Naive B cell (primary cell): ENCODE data around the gene IQSEC2. TPM values are rescaled to one million over a fixed set of nuclear protein-coding genes. Genes with fewer than 3 reads are reported as not detected.
A peak's percentile ranks its signal among the peaks of the same experiment; 100 is the strongest.

Experiments
- ATAC-seq, 2 donors: fragments of 150-1000 bp; cut with Tn5 transposase; 2 replicates each; pipeline ENCODE4 v1.10.0; 2021; ENCODE audit warnings: low read depth in 2 of 2, mild to moderate bottlenecking in 2 of 2, moderate library complexity in 2 of 2
- DNase-seq: peaks from one replicate; pipeline ENCODE4 v3.0.0; 2022
- H3K27ac Mint-ChIP-seq, 6 donors: one replicate each; pipeline ENCODE4 v1.8.0; 2020 to 2022; ENCODE audit warnings: mild to moderate bottlenecking in 6 of 6, mixed read lengths in 6 of 6, moderate library complexity in 5 of 6, inconsistent platforms in 2 of 6
- H3K27me3 Mint-ChIP-seq, 3 donors: one replicate each; pipeline ENCODE4 v1.8.0; 2021 to 2022; ENCODE audit warnings: mixed read lengths in 3 of 3, mild to moderate bottlenecking in 1 of 3
- H3K36me3 Mint-ChIP-seq, 2 donors: one replicate each; pipeline ENCODE4 v1.8.0; 2020 to 2022; ENCODE audit warnings: mixed read lengths in 2 of 2, inconsistent platforms in 1 of 2, mild to moderate bottlenecking in 1 of 2
- H3K4me1 Mint-ChIP-seq, 3 donors: one replicate each; pipeline ENCODE4 v1.8.0; 2020 to 2022; ENCODE audit warnings: mixed read lengths in 3 of 3, inconsistent platforms in 1 of 3, mild to moderate bottlenecking in 1 of 3, moderate library complexity in 1 of 3
- H3K4me3 Mint-ChIP-seq, 8 donors: one replicate each; pipeline ENCODE4 v1.8.0; 2020 to 2022; ENCODE audit warnings: mild to moderate bottlenecking in 8 of 8, mixed read lengths in 8 of 8, moderate library complexity in 8 of 8, inconsistent platforms in 2 of 8
- H3K9me3 Mint-ChIP-seq, 7 donors: one replicate each; pipeline ENCODE4 v1.8.0; 2020 to 2022; ENCODE audit warnings: mixed read lengths in 7 of 7, mild to moderate bottlenecking in 5 of 7, inconsistent platforms in 2 of 7, moderate library complexity in 1 of 7
- polyA plus RNA-seq, 6 donors: library from polyadenylated mRNA; unstranded; fragments of 300-500 nt; fragmentation: Illumina TruSeq; gene quantifications; one replicate each; pipeline ENCODE4 v1.2.3, GENCODE V29; 2021; ENCODE audit warnings: low read depth in 6 of 6

IQSEC2 gene
- polyA plus RNA-seq = 1 to 10 TPM in 2 of 6 donors, under 1 TPM in 3, not detected in 1; 0.49 to 2.2 (median 0.89) TPM

DNA sequence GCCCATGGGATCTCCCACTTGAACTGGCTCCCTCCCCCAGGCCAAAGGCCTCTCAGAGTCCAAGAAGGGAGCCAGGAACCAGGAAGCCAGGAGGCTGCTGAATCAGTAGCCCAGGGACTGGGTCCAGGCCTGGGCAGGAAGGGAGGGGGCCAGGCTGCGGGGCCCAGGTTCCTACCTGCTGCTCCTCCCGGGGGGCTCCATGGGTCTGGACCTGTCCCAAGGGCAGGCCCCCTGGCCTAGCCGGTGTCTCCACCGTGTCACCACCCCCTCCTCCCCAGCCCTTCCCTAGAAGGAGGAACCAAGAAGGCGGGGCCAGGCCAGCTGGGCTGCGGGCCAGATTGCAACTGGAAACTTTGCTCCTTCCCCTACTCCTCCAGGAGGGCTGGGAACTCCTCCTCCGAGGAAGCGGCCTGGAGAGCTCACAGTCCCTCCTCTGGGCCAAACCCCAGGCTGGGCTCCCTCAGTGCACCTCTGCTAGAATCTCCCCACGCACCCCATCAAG is at the start of gene IQSEC2:
TSS of gene IQSEC2 (minus strand) at position 264 of the 502 bp plus-strand sequence.
- ATAC-seq = no peak
- Mint-ChIP-seq H3K36me3 (no peaks in the 10 kb centered on the region), H3K27me3 (peaks cover 0 to 51% (median 0%) of the 10 kb centered on the region in 3 donors), H3K4me1 (peaks cover 14 to 22% (median 19%) of the 10 kb centered on the region in 3 donors), H3K4me3 (peak within 1 kb of the TSS in 6 of 8 donors; percentile 28 to 85 (median 72)), H3K9me3 (no peaks in the 10 kb centered on the region), H3K27ac (peak within 1 kb of the TSS in 3 of 6 donors; percentile 14 to 67 (median 63))
- no peak for DNase-seq

DNA sequence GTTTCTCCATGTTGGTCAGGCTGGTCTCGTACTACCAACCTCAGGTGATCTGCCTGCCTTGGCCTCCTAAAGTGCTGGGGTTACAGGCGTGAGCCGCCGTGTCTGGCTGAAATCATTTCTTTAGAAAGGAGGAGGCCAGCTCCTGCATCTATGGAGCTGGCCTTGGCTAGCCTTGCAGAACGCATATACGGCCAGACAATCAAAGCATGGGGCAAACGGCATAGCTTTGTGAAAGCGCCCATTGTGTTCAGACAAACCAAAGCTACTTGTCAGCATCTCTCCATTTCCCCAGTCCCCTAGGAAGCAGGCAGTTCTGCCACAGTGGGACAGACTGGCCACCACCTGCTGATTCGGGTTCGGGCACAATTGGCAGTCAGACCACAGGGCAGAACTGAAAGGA is 48.9 kb upstream of the IQSEC2 start:
- ATAC-seq (no peak), DNase-seq (no peak)
- Mint-ChIP-seq H3K27me3 (peaks cover 23 to 69% (median 40%) of the 10 kb centered on the region in 3 donors), H3K27ac (no peak overlapping the region), H3K4me1 (no peaks in the 10 kb centered on the region), H3K36me3 (no peaks in the 10 kb centered on the region), H3K4me3 (no peak overlapping the region), H3K9me3 (no peaks in the 10 kb centered on the region)

DNA sequence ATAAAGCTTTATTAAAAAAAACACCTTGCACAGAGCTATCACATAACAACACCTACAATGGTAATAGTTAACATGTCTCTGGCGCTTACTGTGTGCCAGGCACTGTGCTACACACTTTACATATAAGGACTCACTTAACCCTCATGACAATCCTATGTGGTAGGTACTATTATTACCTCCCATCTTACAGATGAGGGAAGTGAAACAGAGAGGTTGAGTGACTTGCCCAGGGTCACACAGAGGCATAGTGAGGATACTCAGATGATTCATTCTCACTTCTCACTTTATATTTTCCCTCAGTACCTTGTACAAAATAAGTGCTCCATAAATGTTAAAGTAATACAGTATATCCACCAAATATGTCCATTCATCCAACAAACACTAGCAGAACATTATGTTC is 43.4 kb upstream of the IQSEC2 start:
- H3K36me3 Mint-ChIP-seq = peaks cover 4 to 20% of the 10 kb centered on the region in 2 donors
- peaks cover 0 to 8% (median 3%) of the 10 kb centered on the region in 7 donors for H3K9me3 Mint-ChIP-seq
- peaks cover 11 to 15% (median 14%) of the 10 kb centered on the region in 3 donors for H3K4me1 Mint-ChIP-seq
- no peak for ATAC-seq
- no peak overlapping the region for H3K4me3 Mint-ChIP-seq
- peaks cover 46 to 70% (median 46%) of the 10 kb centered on the region in 3 donors for H3K27me3 Mint-ChIP-seq
- no peak for DNase-seq
- H3K27ac Mint-ChIP-seq = no peak overlapping the region

DNA sequence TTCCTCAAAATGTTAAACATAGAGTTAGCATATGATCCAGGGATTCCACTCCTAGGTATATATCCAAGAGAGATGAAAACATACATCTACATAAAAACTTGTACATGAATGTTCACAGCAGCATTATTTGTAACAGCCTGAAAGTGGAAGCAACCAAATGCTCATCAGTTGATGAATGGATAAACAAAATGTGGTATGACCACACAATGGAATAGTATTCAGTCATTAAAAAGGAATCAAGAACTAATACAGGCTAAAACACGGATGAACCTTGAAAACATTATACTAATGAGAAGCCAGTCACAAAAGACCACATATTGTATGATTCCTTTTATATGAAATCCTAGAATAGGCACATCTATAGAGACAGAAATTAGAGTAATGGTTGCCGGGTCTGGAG is 42.7 kb upstream of the IQSEC2 start:
- Mint-ChIP-seq H3K36me3 (peaks cover 4 to 20% of the 10 kb centered on the region in 2 donors), H3K27me3 (peaks cover 47 to 78% (median 47%) of the 10 kb centered on the region in 3 donors)

DNA sequence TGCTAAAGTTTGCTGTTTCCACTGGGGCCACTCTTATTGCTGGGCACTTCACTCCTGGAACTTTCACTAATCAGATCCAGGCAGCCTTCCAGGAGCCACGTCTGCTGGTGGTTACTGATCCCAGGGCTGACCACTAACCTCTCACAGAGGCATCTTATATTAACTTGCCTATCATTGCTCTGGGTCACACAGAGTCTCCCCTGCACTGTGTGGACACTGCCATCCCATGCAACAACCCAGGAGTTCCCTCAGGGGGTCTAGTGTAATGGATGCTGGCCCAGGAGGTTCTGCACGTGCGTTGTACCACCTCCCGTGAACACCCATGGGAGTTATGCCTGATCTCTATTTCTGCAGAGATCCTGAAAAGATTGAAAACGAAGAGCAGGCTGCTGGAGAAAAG is 41.8 kb upstream of the IQSEC2 start:
- ATAC-seq (no peak), DNase-seq (no peak)
- peaks cover 0 to 8% (median 3%) of the 10 kb centered on the region in 7 donors for H3K9me3 Mint-ChIP-seq
- peak overlapping the region in 1 of 8 donors; percentile 21 for H3K4me3 Mint-ChIP-seq
- H3K27ac Mint-ChIP-seq = peak overlapping the region in 1 of 6 donors; percentile 44
- peaks cover 53 to 84% (median 56%) of the 10 kb centered on the region in 3 donors for H3K27me3 Mint-ChIP-seq
- peaks cover 4 to 25% of the 10 kb centered on the region in 2 donors for H3K36me3 Mint-ChIP-seq
- peaks cover 17 to 23% (median 19%) of the 10 kb centered on the region in 3 donors for H3K4me1 Mint-ChIP-seq

More for the DNA sequence above, 42.7 kb upstream of the IQSEC2 start:
- Mint-ChIP-seq H3K9me3 (peaks cover 0 to 8% (median 3%) of the 10 kb centered on the region in 7 donors), H3K4me3 (peak overlapping the region in 1 of 8 donors; percentile 21), H3K27ac (no peak overlapping the region), H3K4me1 (peaks cover 17 to 19% (median 18%) of the 10 kb centered on the region in 3 donors)
- ATAC-seq = no peak
- DNase-seq = no peak

DNA sequence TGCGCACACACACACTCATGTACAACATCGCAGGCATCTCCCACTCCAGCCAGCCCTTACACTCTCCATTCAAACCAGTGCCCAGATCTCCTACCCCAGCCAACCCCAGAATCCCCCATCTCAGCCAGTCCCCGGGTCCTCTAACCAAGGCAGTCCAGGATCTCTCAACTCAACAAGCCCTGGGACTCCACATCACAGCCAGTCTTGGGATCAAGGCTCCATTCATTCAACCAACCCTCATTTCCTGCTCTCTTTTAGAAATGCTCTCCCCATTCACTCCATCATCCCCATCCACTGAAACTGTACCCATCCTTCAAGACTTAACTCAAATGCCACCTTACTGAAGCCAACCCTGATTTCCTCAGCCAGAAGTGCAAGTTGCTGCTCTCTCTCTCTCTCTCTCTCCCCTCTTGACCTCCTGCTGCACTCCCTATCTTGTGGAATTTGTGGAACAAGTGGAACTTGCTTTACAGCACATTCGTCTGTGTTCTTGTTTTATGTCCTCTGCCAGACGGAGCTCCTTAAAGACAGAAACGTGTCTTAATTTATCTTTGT is 40.6 kb upstream of the IQSEC2 start:
- H3K36me3 Mint-ChIP-seq = peaks cover 4 to 25% of the 10 kb centered on the region in 2 donors
- ATAC-seq (no peak), DNase-seq (no peak)
- peak overlapping the region; percentile 29 to 88 (median 70) for H3K4me3 Mint-ChIP-seq
- peaks cover 0 to 8% (median 3%) of the 10 kb centered on the region in 7 donors for H3K9me3 Mint-ChIP-seq
- peaks cover 60 to 84% (median 67%) of the 10 kb centered on the region in 3 donors for H3K27me3 Mint-ChIP-seq
- H3K27ac Mint-ChIP-seq = peak overlapping the region in 3 of 6 donors; percentile 8 to 28 (median 23)
- H3K4me1 Mint-ChIP-seq = peaks cover 19 to 29% (median 21%) of the 10 kb centered on the region in 3 donors

DNA sequence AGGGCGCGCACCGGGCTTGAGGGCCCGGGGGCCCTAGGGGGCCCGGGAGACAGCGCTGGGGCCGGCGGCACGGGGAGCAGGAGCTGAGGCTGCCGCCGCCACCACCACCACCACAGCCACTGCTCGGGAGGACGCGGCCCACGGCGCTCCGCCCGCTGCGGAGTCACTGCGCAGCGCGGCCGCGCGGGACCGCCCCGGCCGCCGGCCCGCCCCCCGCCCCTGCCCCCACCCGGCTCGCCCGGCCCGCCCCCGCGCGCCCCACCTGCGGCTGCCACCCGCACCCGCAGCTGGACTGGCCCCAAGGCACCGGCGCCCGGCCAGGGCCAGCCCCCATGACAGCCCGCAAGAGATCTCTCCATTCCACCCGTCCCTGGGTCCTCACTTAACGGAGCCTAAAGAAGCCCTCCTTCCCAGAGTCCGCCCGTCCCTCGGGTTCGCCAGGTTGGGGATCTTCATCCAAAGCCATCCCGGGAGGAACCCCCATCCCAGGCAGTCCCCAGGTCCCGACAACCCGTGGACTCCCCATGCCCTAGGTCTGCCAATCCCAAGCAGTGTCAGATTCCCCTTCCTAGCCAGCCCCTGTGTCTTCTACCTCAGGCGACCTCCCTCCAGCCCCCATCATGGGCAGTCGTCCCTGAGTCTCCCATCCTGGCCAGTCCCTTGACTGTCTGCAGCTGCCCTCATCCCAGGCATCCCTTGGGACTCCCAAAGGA is 40.0 kb upstream of the IQSEC2 start:
- Mint-ChIP-seq H3K27ac (peak overlapping the region in 3 of 6 donors; percentile 8 to 35 (median 23)), H3K4me1 (peaks cover 19 to 31% (median 21%) of the 10 kb centered on the region in 3 donors), H3K9me3 (peaks cover 0 to 8% (median 3%) of the 10 kb centered on the region in 7 donors), H3K36me3 (peaks cover 4 to 25% of the 10 kb centered on the region in 2 donors), H3K4me3 (peak overlapping the region; percentile 62 to 90 (median 73)), H3K27me3 (peaks cover 60 to 85% (median 66%) of the 10 kb centered on the region in 3 donors)
- DNase-seq (no peak), ATAC-seq (peak; percentile 40 to 48)

DNA sequence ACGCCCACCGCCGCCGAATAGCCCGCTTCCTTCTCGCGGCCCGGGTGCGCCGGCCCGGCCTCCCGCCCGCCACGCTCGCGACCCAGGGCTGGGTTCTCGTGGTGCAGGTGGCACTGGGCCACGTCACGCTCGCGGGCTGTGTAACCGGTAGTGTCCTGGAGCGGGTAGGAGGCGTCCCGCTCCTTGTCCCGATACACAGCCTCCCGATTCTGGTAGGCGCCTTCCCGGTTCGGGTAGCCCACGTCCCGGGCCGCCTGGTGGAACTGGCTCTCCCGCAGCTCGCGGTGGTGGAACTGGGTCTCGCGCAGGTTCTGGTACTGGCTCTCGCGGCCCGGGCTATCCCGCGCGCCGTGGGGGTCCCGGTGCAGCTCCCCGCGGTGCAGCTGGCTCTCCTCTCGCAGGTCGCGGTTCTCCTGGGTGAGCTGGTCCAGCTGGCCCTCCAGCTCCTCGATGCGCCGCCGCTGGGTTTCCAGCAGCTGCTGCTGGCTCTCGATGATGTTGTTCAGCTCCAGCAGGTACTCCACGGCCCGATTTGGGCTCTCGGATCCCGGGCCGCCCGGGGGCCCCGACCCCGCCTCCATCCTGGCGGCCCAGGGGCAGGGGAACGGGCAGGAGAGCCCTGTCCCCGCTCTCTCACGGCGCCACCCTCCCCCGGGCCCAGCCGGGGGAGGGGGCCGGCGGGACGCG is 39.3 kb upstream of the IQSEC2 start:
- no peak overlapping the region for H3K27ac Mint-ChIP-seq
- H3K36me3 Mint-ChIP-seq = peaks cover 4 to 25% of the 10 kb centered on the region in 2 donors
- H3K4me1 Mint-ChIP-seq = peaks cover 19 to 31% (median 21%) of the 10 kb centered on the region in 3 donors
- peaks cover 54 to 84% (median 59%) of the 10 kb centered on the region in 3 donors for H3K27me3 Mint-ChIP-seq
- H3K4me3 Mint-ChIP-seq = peak overlapping the region in 6 of 8 donors; percentile 15 to 85 (median 50)
- peak; percentile 17 for DNase-seq
- H3K9me3 Mint-ChIP-seq = peaks cover 0 to 8% (median 3%) of the 10 kb centered on the region in 7 donors
- peak; percentile 57 to 59 for ATAC-seq

DNA sequence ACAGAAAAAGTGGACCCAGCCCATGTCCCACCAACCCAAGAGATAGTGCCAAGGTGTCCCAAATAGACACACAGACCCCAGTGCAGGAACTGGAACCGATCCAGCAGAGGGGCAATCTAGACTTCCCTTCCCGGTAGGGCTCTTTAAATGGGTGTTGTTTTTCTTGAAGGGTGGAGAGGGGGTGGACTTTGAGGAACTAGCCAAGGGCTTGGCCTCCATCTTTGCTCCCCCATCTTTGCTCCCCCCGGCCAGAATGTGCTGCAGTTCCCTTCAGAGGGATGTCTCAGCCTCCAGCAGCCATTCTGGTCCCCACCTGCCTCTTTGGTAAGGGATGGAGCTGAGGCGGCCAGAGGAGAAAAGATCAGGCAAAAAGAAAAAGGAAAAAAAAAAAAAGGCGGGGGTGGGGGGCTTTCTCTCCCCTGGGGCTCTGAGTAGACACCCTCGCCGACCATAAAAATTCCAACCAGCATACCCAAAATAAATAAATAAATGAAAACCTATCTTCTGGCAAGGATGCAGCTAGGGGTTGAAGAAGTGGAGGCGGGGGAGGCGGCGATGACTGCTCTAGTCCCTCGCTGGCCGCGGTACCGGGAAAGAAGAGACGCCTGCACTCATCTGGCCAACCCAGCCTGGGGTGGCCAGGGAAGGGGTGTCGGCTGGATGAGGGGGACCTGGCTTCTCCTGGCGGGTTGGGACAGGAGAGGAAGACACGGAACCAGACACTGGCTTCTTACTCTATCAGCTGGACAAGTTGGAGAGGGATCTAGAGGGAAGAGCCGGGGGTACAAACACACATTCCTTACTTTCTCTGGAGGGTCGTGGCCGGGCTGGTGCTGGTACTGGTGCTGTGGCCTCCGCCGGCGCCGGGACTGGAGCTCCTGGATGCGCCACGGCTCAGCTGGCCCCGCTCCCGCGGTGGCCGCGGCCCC is 38.5 kb upstream of the IQSEC2 start:
- peaks cover 19 to 31% (median 21%) of the 10 kb centered on the region in 3 donors for H3K4me1 Mint-ChIP-seq
- peaks cover 4 to 25% of the 10 kb centered on the region in 2 donors for H3K36me3 Mint-ChIP-seq
- peaks cover 0 to 8% (median 3%) of the 10 kb centered on the region in 7 donors for H3K9me3 Mint-ChIP-seq
- no peak for DNase-seq
- peak overlapping the region; percentile 82 to 94 (median 84) for H3K4me3 Mint-ChIP-seq
- ATAC-seq = no peak
- H3K27me3 Mint-ChIP-seq = peaks cover 46 to 79% (median 54%) of the 10 kb centered on the region in 3 donors
- H3K27ac Mint-ChIP-seq = peak overlapping the region in 2 of 6 donors; percentile 34 to 68

DNA sequence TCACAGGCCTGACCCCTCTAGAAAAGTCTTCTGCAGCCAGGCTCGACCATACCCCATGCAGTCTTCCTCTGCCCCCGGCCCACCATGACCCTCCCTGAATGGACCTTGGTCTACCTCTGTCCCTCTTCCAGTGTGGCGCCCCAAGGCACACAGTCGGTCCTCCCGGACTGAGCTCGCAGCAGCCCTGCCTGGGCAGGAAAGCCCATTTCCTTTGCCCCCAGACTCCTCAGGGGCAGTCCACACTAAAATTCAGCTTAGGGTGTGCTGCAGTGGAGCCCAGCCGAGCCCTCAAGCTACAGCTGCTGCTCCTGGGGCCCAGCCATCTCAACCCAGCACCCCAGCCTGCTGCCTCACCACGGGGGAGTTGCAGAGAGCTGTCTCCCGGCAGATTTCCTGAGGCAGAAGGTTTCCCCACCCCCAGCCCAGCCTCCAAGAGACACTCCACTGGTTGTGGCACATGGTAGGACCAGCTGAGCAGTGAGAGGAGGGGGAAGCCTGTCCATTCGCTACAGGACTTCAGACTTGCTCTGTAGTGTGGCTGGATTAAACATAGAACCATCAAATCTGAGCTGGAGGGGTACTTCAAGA is 37.5 kb upstream of the IQSEC2 start:
- H3K4me3 Mint-ChIP-seq = peak overlapping the region in 4 of 8 donors; percentile 16 to 85 (median 78)
- peaks cover 0 to 18% of the 10 kb centered on the region in 2 donors for H3K36me3 Mint-ChIP-seq
- peaks cover 0 to 3% (median 0%) of the 10 kb centered on the region in 7 donors for H3K9me3 Mint-ChIP-seq
- ATAC-seq (no peak), DNase-seq (no peak)
- H3K4me1 Mint-ChIP-seq = peaks cover 19 to 31% (median 21%) of the 10 kb centered on the region in 3 donors
- no peak overlapping the region for H3K27ac Mint-ChIP-seq
- peaks cover 38 to 77% (median 48%) of the 10 kb centered on the region in 3 donors for H3K27me3 Mint-ChIP-seq

DNA sequence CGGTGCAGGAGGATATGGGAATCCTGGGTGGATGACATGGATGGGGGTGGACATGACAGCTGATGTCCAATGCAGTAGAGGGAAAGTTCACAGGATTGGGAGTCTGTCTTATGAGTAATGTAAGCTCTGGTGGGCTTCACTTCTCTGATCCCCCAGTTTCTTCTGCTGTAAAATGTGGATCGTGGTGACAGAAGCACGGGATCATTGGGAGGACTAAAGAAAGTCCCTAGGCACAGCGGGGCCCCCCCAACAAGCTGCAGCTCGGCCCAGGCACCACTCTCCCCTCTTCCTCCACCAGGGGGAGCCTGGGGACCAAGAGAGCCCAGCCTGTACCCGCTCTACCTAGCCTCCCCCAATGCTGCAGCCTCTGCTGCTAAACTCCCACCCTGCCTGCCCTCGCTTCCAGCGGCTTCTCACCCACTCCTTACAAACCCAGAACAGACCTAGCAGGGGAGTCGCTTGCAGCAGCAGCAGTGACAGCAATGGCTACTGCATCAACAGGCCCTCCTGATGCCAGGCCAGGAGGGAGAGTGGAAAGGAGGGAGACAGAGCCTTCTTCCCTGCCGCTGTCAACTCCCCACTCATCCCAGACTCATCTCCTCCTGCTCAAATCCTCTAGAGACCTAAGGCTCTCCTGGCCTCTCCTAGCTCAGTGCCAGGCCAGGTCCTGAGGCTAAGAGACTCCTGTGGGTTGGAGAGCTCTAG is 36.1 kb upstream of the IQSEC2 start:
- no peak overlapping the region for H3K27ac Mint-ChIP-seq
- ATAC-seq (peak; percentile 69 to 73), DNase-seq (peak; percentile 68)
- peaks cover 0 to 3% (median 0%) of the 10 kb centered on the region in 7 donors for H3K9me3 Mint-ChIP-seq
- H3K4me1 Mint-ChIP-seq = peaks cover 26 to 41% (median 31%) of the 10 kb centered on the region in 3 donors
- peaks cover 0 to 17% of the 10 kb centered on the region in 2 donors for H3K36me3 Mint-ChIP-seq
- peaks cover 28 to 64% (median 43%) of the 10 kb centered on the region in 3 donors for H3K27me3 Mint-ChIP-seq
- peak overlapping the region in 2 of 8 donors; percentile 6 to 56 for H3K4me3 Mint-ChIP-seq
